GM12872 (cell line): ENCODE data around the gene GPR84.

Experiments
- CTCF ChIP-seq: IDR thresholded peaks from 3 replicates; pipeline ENCODE4 v1.5.1; 2011; ENCODE audit warnings: low read depth, mild to moderate bottlenecking, low read length, moderate library complexity; ENCODE audit not compliant: insufficient read depth

Gene GPR84

GRCh38 chr12:54341378-54342300 lies 22.6 kb downstream of the GPR84 start:
- no peak for TF ChIP-seq CTCF

GRCh38 chr12:54340846-54341245 lies 23.4 kb downstream of the GPR84 start:
- no peak for TF ChIP-seq CTCF

- TF ChIP-seq CTCF = no peak
These were observed 25.5 kb downstream of the GPR84 start for GRCh38 chr12:54338698-54339296.

- TF ChIP-seq CTCF = no peak
These were observed 26.2 kb downstream of the GPR84 start for GRCh38 chr12:54337854-54338650.

GRCh38 chr12:54337280-54337842 lies 26.9 kb downstream of the GPR84 start:
- TF ChIP-seq CTCF = no peak

GRCh38 chr12:54333420-54334034 lies 30.8 kb downstream of the GPR84 start:
- no peak for TF ChIP-seq CTCF
